HepG2 (cell line): ENCODE data around the gene SLC22A31. TPM values are rescaled to one million over a fixed set of nuclear protein-coding genes. Genes with fewer than 3 reads are reported as not detected.

Experiments used
- CENPT ChIP-seq: sonication (generic); formaldehyde crosslinking; IDR thresholded peaks from 2 replicates; pipeline ENCODE4 v1.8.0; 2022; ENCODE audit warnings: low read depth, mild to moderate bottlenecking, moderate library complexity, missing genetic modification reagents
- GPBP1L1 ChIP-seq: sonication (generic); formaldehyde crosslinking; IDR thresholded peaks from 2 replicates; pipeline ENCODE4 v1.5.0; 2020; ENCODE audit warnings: mild to moderate bottlenecking, missing genetic modification reagents
- HNRNPLL ChIP-seq: fragments of 200-400 bp; formaldehyde crosslinking; IDR thresholded peaks from 2 replicates; pipeline ENCODE4 v1.6.1; 2017; ENCODE audit warnings: mild to moderate bottlenecking, low read depth, low read length; ENCODE audit not compliant: poor library complexity, severe bottlenecking
- MAFK ChIP-seq, 2 experiments: IDR thresholded peaks in 1 of 2; conservative IDR thresholded peaks in 1 of 2; 2 replicates each; pipeline ENCODE4 v1.6.1; 2011; ENCODE audit warnings: improper control_type of control experiment in 2 of 2, low read length in 2 of 2
- MED8 ChIP-seq: sonication (generic); formaldehyde crosslinking; IDR thresholded peaks from 2 replicates; pipeline ENCODE4 v1.8.1; 2023; ENCODE audit warnings: mild to moderate bottlenecking, missing genetic modification reagents; ENCODE audit not compliant: insufficient replicate concordance
- PATZ1 ChIP-seq: sonication (generic); formaldehyde crosslinking; IDR thresholded peaks from 2 replicates; pipeline ENCODE4 v1.4.0; 2020; ENCODE audit warnings: missing genetic modification reagents
- ZNF549 ChIP-seq: sonication (generic); formaldehyde crosslinking; IDR thresholded peaks from 2 replicates; pipeline ENCODE4 v1.5.0; 2020; ENCODE audit warnings: missing genetic modification reagents
- polyA plus RNA-seq, 8 experiments: library from polyadenylated mRNA; depleted of rRNA in 3 of 8; stranded (reverse) in 7 of 8; unstranded in 1 of 8; fragments of >200 nt; fragmentation: Illumina TruSeq in 4 of 8; extraction: Trizol in 4 of 8; gene quantifications; 2 replicates each; pipeline versions ENCODE4 v1.2.1 to v1.2.3, GENCODE V29; 2011 to 2016; ENCODE audit warnings: low read depth in 4 of 8, missing spikeins in 1 of 8, mixed read lengths in 1 of 8; ENCODE audit not compliant: insufficient read depth in 1 of 8
- total RNA-seq, 5 experiments: library from RNA; depleted of rRNA; stranded (reverse); fragments of >200 nt; fragmentation: Illumina TruSeq; extraction: Trizol; gene quantifications; 2 replicates each; pipeline ENCODE4 v1.2.3, GENCODE V29; 2016; ENCODE audit warnings: low read depth in 1 of 5
- TF ChIP-seq, protein P1 (sequence below): sonication (generic); formaldehyde crosslinking; IDR thresholded peaks from 2 replicates; pipeline ENCODE4 v1.5.1; 2020; ENCODE audit warnings: missing genetic modification reagents, mild to moderate bottlenecking, borderline replicate concordance
- TF ChIP-seq, protein P2 (sequence below), 2 experiments: fragments of 450-650 bp in 1 of 2; sonication (generic) in 1 of 2; formaldehyde crosslinking in 1 of 2; IDR thresholded peaks; 2 replicates each; pipeline versions ENCODE4 v1.6.1 to v1.8.0; 2016 to 2022; ENCODE audit warnings: antibody characterized with exemption in 1 of 2, mild to moderate bottlenecking in 1 of 2, missing genetic modification reagents in 1 of 2

SLC22A31 gene
- total and polyA plus RNA-seq, 2 of the 13 experiments (the other 11 are each of a cell fraction or from before 2014, with no cell fraction given) = 67.3 to 83.3 TPM

DNA sequence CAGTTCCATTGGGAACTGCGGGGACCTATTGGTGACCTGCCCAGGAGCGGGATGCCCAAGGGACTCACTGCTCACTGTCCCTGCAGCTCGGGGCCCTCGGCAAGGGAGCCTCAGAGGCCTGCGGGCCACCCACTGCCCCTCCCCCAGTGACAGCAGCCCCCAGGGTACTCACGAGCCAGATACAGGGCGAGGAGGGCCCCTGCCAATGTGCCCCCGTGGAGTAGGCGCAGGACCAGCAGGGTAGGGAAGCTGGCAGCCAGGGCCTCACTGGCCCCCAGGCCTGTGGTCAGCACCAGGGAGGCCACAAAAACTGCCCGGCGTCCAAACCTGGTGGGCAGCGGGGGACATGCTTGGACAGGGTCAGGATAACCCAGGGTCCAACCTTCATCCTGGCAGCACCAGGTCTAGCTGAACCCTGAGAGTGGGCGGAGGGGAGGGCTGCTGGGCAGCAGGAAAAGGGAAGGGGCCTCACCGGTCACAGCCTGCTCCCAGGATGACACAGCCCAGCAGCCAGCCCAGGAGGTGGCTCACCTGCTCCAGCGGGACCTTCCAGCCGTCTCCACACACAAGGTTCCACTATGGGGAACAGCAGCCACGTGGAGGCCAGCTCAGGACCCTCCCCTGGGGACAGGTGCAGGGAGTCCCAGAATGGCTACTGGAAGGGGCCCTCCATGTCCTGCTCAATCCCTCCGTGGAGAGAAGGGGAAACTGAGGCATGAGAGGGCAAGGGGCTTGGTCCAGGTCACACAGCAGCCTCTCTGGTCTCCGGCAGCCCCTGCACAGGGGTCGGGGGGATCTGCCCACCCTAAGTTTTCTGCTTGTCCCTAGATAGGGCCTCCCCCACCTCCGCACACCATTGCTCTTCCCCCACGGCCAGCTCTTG is 855 bp downstream of the SLC22A31 start (continued):
- 0 out of 2 replicates have a peak, but pooled peaks have one; percentile 1 for TF ChIP-seq PATZ1 (CRISPR knock-in tag)
- TF ChIP-seq, protein P1, sequence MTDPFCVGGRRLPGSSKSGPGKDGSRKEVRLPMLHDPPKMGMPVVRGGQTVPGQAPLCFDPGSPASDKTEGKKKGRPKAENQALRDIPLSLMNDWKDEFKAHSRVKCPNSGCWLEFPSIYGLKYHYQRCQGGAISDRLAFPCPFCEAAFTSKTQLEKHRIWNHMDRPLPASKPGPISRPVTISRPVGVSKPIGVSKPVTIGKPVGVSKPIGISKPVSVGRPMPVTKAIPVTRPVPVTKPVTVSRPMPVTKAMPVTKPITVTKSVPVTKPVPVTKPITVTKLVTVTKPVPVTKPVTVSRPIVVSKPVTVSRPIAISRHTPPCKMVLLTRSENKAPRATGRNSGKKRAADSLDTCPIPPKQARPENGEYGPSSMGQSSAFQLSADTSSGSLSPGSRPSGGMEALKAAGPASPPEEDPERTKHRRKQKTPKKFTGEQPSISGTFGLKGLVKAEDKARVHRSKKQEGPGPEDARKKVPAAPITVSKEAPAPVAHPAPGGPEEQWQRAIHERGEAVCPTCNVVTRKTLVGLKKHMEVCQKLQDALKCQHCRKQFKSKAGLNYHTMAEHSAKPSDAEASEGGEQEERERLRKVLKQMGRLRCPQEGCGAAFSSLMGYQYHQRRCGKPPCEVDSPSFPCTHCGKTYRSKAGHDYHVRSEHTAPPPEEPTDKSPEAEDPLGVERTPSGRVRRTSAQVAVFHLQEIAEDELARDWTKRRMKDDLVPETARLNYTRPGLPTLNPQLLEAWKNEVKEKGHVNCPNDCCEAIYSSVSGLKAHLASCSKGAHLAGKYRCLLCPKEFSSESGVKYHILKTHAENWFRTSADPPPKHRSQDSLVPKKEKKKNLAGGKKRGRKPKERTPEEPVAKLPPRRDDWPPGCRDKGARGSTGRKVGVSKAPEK = no peak
- TF ChIP-seq, protein P2, sequence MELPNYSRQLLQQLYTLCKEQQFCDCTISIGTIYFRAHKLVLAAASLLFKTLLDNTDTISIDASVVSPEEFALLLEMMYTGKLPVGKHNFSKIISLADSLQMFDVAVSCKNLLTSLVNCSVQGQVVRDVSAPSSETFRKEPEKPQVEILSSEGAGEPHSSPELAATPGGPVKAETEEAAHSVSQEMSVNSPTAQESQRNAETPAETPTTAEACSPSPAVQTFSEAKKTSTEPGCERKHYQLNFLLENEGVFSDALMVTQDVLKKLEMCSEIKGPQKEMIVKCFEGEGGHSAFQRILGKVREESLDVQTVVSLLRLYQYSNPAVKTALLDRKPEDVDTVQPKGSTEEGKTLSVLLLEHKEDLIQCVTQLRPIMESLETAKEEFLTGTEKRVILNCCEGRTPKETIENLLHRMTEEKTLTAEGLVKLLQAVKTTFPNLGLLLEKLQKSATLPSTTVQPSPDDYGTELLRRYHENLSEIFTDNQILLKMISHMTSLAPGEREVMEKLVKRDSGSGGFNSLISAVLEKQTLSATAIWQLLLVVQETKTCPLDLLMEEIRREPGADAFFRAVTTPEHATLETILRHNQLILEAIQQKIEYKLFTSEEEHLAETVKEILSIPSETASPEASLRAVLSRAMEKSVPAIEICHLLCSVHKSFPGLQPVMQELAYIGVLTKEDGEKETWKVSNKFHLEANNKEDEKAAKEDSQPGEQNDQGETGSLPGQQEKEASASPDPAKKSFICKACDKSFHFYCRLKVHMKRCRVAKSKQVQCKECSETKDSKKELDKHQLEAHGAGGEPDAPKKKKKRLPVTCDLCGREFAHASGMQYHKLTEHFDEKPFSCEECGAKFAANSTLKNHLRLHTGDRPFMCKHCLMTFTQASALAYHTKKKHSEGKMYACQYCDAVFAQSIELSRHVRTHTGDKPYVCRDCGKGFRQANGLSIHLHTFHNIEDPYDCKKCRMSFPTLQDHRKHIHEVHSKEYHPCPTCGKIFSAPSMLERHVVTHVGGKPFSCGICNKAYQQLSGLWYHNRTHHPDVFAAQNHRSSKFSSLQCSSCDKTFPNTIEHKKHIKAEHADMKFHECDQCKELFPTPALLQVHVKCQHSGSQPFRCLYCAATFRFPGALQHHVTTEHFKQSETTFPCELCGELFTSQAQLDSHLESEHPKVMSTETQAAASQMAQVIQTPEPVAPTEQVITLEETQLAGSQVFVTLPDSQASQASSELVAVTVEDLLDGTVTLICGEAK (IDR thresholded peaks at IDR 0.05) = no peak
- TF ChIP-seq, protein P2 (CRISPR knock-in tag; IDR thresholded peaks at IDR 0.05) = no peak
- peak; percentile 5 for TF ChIP-seq HNRNPLL
- TF ChIP-seq MED8 (CRISPR knock-in tag) = peak; percentile 7
- no peak for TF ChIP-seq ZNF549 (CRISPR knock-in tag)
- TF ChIP-seq CENPT (CRISPR knock-in tag) = peak; percentile 89
- no peak for TF ChIP-seq MAFK (conservative IDR thresholded peaks at IDR 0.05 in 1 of 2, IDR thresholded peaks at IDR 0.05 in 1 of 2; ENCODE audit: low read length in 2 of 2)
- TF ChIP-seq GPBP1L1 = no peak
